NCI-H1092 (cell line): ENCODE results near the gene GPRASP1.
"Not testable (repeated sequence)": the region's sequence is repeated elsewhere in the genome, so short reads cannot be mapped to it uniquely, and the experiment has no call there.

ENCODE experiments used
- DNase-seq: peaks from one replicate; lab custom pipeline; 2025; lab: John Stamatoyannopoulos, UW

GPRASP1 gene, protein sequence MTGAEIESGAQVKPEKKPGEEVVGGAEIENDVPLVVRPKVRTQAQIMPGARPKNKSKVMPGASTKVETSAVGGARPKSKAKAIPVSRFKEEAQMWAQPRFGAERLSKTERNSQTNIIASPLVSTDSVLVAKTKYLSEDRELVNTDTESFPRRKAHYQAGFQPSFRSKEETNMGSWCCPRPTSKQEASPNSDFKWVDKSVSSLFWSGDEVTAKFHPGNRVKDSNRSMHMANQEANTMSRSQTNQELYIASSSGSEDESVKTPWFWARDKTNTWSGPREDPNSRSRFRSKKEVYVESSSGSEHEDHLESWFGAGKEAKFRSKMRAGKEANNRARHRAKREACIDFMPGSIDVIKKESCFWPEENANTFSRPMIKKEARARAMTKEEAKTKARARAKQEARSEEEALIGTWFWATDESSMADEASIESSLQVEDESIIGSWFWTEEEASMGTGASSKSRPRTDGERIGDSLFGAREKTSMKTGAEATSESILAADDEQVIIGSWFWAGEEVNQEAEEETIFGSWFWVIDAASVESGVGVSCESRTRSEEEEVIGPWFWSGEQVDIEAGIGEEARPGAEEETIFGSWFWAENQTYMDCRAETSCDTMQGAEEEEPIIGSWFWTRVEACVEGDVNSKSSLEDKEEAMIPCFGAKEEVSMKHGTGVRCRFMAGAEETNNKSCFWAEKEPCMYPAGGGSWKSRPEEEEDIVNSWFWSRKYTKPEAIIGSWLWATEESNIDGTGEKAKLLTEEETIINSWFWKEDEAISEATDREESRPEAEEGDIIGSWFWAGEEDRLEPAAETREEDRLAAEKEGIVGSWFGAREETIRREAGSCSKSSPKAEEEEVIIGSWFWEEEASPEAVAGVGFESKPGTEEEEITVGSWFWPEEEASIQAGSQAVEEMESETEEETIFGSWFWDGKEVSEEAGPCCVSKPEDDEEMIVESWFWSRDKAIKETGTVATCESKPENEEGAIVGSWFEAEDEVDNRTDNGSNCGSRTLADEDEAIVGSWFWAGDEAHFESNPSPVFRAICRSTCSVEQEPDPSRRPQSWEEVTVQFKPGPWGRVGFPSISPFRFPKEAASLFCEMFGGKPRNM (N-terminal part only)

GRCh38 chrX:102651242-102652011, at the start of gene GPRASP1:
Gene GPRASP1 (plus strand): TSS chrX:102651483. CDS start chrX:102653914, 2,431 bp downstream.
- DNase-seq: peak; percentile 59

DNA sequence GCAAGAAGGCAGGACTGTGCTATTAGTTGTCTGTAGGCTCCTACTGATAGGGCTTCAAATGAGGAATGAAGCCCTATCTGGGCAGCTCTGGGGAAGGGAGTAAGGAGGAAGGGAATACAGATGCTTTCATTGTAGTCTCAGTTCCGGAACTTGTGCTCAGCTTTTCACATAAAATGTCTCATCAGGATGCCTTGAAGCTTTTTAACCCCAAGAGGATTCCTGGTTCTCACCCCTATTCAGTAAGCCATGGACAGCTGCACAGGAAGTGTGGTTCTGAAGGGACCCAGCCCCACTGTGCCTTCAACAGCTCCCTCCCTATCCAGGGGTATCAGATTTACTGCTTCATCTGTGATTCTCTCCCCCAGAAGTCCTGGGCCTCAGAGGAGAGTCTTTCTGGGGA, 47.0 kb upstream of the GPRASP1 start:
- DNase-seq: no peak

DNA sequence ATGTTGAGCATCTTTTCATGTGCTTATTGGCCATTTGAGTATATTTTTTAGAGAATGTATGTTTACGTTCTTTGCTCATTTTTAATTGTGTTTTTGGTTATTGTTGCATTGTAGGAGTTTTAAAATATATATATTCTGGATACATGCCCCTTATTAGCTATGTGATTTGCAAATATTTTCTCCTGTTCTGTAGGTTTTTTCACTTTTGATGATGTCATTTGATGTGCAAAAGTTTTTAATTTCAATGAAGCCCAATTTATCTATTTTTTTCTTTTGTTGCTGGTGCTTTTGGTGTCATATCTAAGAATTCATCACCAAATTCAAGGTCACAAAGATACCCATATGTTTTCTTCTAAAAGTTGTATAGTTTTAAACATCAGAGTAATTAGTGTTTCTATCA, 45.2 kb upstream of the GPRASP1 start:
- DNase-seq: no peak

DNA sequence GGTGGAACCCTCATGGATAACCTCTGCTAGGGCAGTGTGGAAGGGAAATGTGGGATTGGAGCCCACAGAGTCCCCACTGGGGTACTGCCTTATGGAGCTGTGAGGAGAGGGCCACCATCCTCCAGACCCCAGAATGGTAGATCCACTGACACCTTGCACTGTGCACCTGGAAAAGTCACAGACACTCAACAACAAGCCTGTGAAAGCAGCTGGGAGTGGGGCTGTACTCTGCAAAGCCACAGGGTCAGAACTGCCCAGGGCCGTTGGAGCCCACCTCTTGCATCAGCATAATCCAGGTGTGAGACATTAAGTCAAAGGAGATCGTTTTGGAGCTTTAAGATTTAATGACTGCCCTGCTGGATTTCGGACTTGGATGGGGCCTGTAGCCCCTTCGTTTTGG, 40.4 kb upstream of the GPRASP1 start:
- no peak for DNase-seq

DNA sequence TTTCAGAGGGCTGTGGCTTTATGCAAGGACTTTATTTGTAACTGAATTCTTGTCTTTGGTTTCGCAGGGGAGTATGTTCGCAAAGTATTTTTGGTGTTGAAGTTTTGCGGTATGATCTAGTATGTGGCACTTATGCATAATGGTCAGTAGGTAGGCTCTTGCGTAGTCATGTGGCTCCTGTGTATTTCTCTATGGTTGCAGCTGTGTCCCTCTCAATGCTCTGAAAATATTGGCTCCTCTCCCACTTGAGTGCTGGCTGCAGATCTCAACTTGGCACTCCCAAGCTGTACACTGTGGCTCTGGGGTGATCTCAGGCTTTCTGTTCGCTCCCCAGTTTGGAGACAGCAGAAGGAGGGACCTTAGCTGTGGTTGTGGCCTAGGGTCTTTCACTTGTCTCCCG, 27.2 kb upstream of the GPRASP1 start:
- DNase-seq: no peak

GRCh38 chrX:102627640-102628039, 23.6 kb upstream of the GPRASP1 start:
- no peak for DNase-seq

DNA sequence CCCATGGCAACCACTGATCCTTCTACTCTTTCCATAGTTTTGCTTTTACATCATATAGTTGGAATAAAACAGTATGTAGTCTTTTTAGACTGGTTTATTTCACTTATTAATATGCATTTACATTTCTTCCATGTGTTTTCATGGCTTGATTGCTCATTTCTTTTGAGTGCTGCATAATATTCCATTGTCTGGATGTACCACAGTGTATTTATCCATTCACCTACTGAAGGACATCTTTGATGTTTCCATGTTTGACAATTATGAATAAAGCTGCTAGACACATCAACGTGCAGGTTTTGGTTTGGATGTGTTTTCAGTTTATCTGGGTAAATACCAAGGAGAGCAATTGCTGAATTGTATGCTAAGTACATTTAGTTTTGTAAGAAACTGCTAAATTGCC, 13.7 kb upstream of the GPRASP1 start:
- DNase-seq: no peak

DNA sequence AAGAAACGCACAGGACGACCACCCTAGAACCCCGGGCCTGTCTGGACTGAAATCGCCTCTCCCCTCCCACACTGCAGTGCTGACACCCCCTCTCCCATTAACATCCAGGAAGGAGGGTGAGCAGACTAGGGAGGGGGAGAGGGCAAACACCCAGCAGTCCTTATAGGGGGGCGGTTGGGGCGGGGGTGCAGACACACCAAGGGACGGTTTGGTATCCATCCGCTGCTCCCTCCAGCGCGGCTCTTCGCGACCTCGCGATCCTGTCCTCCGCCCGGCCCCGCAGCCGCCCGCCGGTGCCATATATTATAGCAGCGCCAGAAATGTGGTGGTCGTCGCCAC, 411 bp upstream of the GPRASP1 start:
- peak; percentile 39 for DNase-seq

DNA sequence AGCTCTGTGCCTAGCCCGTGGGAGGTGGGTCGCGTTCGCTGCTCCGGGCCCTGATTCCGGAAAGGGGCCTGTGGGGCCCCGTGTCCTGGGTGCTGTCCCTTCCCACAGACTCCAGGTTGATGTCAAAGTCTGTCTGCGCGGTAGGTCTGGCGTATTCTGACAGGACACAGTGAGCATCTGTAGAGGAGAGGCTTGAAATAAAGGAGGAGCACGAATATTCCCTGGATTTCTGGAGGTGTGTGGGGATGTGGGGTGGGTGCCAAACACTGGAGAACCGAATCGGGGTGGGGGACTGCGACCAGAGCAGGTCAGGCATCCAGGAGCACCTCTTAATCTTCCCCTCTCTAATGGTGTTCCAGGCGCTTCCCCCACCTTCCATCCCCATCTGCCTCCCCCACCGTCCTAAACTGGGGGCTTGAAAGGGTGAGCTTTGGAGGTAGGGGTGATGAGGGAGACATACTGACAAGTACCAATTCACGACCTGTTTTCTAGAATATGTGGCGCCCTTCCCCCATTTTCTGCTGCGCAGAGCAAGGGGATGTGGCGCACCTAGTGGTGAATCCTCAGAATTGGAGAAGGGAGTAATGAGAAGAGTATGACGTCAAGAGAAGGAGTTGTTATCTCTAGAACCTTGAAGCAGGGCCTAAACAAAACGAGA, 877 bp downstream of the GPRASP1 start:
- peak; percentile 8 for DNase-seq

GRCh38 chrX:102654696-102655095, 3.4 kb downstream of the GPRASP1 start:
- DNase-seq: no peak

- no peak for DNase-seq
These were observed 7.3 kb downstream of the GPRASP1 start for GRCh38 chrX:102658556-102658955.

DNA sequence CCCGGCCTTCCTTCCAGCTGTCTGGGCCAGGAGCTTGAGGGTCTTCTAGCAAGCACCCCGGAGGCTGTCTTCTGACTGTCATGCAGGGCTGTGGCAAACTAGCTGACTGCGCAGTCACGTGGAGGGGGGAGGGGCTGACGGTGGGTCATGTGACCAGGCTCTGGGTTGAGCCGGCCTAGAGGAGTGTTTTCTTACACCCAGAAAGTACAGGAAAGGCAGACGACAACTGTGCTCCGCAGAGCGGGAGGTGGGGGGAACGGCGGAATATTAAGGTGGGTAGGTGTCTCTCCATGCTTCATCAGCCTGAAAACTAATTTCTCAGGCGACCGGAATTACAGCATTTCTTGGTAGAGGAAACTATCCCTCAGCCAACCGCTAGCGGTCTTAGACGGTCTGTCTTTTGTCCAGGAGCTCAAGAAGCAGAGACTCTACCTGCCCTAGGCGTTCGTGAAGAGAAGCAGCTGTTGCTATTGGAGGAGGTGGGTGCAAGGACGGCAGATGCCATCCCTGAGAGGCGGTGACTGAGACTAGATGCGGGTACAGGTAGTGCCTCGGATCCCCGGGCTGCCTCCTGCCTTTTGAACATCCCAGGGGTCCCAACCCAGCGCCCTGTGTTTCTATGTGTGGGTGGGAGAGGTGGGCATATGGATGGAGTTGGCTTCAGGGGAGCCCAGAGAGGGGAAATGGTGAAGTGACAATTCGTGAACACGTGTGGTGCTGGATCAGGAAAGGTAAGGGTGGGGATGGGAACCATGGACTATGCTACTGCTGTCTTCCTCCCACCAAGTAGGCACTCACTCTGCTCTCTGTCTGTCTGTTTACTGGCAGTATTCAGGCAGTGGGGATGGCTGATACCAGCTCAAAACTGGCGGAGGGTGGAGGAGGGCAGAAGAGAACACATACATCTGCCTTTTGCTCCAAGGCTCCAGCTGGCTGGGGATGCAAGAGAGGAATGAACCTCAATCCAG, 8.8 kb downstream of the GPRASP1 start:
- DNase-seq: peak; percentile 13

DNA sequence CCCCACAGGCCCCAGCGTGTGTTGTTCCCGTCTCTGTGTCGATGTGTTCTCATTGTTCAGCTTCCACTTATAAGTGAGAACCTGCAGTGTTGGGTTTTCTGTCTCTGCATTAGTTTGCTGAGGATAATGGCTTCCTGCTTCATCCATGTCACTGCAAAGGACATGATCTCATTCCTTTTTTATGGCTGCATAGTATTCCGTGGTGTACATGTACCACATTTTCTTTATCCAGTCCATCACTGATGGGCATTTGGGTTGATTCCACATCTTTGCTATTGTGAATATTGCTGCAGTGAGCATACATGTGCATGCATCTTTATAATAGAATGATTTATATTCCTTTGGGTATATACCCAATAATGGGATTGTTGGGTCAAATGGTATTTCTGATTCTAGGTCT, 12.5 kb downstream of the GPRASP1 start:
- DNase-seq: not testable (repeated sequence)

- not testable (repeated sequence) for DNase-seq
These were observed 15.8 kb downstream of the GPRASP1 start for GRCh38 chrX:102667034-102667433.

DNA sequence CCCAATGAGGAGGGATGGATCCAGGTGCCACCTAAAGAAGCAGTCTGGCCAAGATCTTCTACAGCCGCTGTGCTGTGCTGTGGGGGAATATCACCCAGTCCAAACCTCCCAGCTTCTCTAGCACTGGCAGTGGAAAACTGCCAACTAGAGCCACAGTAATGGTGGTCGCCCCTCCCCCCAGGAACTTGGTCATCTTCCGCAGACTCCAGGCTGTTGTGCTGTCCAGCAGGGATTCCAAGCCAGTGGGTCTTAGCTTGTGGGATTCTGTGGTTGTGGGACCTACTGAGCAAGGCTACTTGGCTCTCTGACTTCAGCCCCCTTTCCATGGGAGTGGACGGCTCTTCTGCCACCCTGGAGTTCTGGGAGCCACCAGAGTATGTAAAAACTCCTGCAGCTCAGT, 18.2 kb downstream of the GPRASP1 start:
- no peak for DNase-seq

GRCh38 chrX:102672856-102673255, 21.6 kb downstream of the GPRASP1 start:
- no peak for DNase-seq

GRCh38 chrX:102677479-102677878, 26.2 kb downstream of the GPRASP1 start:
- not testable (repeated sequence) for DNase-seq

DNA sequence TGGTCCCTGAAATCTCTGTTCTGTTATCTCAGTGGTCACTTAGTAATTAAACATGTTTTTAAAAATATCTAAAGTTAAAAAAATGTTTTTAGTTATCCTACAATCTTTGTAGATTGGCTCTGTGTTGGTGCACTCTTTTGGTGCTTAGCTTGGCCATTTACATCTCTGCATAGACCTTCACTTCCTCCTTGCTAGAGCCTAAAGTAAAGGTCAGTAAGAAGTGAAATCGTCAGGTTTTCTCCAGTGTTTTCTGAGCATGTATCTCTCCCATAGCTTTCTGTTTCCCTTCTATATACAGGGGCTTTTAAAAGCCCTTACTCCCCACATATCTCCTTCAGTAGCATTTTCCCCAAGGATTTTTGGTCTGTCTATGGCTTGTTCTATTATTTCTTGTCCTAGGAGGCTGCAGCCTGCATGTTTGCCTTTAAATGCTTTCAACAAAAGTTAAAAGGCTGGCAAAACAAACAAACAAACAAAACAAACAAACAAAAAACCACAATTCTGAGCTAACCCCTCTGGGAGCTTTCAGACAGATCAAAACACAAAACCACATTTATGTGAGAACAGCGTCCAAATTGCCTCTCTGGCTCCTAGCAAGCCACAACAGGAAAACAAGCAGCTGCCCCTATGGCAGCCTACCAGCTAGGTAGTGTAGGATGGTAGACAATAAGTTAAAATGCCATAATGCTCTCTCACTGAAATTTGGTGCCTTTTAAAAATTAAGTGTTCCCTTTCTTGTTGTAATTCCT, 33.7 kb downstream of the GPRASP1 start:
- no peak for DNase-seq

DNA sequence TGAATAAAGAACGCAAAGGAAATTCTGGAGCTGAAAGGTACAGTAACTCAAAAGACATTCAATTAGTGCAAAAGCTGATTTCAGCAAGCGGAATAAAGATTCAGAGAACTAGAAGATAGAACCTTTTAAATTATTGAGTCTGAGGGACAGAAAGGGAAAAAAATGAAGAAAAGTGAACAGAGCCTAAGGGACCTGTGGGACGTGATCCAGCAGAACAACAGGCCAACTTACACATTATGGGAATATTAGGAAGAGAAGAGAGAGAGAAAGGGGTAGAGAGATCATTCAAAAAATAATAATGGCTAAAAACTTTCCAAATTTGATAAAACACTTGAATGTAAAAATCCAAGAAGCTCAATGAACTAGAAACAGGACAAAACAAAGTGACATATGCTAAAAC, 43.5 kb downstream of the GPRASP1 start:
- no peak for DNase-seq
